Measurements from ENCODE around the gene HIGD2B.
"Not testable (repeated sequence)": the region's sequence is repeated elsewhere in the genome, so short reads cannot be mapped to it uniquely, and the experiment has no call there.

Gene HIGD2B

GRCh38 chr15:72676838-72677237 lies 9.1 kb downstream of the HIGD2B start:
- no peak for DNase-seq (ENCODE audit: low read depth)

GRCh38 chr15:72671525-72671924 lies 14.5 kb downstream of the HIGD2B start:
- DNase-seq (ENCODE audit: low read depth): no peak

- DNase-seq (ENCODE audit: low read depth): peak; percentile 6
These were observed 15.2 kb downstream of the HIGD2B start for GRCh38 chr15:72670656-72671352.

GRCh38 chr15:72669803-72670202 lies 16.2 kb downstream of the HIGD2B start:
- not testable (repeated sequence) for DNase-seq (ENCODE audit: low read depth)

GRCh38 chr15:72665706-72666105 lies 20.3 kb downstream of the HIGD2B start:
- not testable (repeated sequence) for DNase-seq (ENCODE audit: low read depth)

- DNase-seq (ENCODE audit: low read depth): not testable (repeated sequence)
These were observed 22.1 kb downstream of the HIGD2B start for GRCh38 chr15:72663931-72664330.

GRCh38 chr15:72661081-72661480 lies 24.9 kb downstream of the HIGD2B start:
- DNase-seq (ENCODE audit: low read depth): not testable (repeated sequence)

- not testable (repeated sequence) for DNase-seq (ENCODE audit: low read depth)
These were observed 30.0 kb downstream of the HIGD2B start for GRCh38 chr15:72656014-72656413.

GRCh38 chr15:72654397-72654796 lies 31.6 kb downstream of the HIGD2B start, which contains the start of gene GOLGA6B:
TSS of gene GOLGA6B (plus strand) at chr15:72654697. CDS start at chr15:72654738, 41 bp downstream.
- not testable (repeated sequence) for DNase-seq (ENCODE audit: low read depth)

GRCh38 chr15:72648631-72649253 lies 37.2 kb downstream of the HIGD2B start:
- DNase-seq (ENCODE audit: low read depth): not testable (repeated sequence)

- DNase-seq (ENCODE audit: low read depth): not testable (repeated sequence)
These were observed 43.7 kb downstream of the HIGD2B start for GRCh38 chr15:72642271-72642670.

- not testable (repeated sequence) for DNase-seq (ENCODE audit: low read depth)
These were observed 46.1 kb downstream of the HIGD2B start for GRCh38 chr15:72639759-72640483.

- DNase-seq (ENCODE audit: low read depth): peak; percentile 4
These were observed 49.3 kb downstream of the HIGD2B start for GRCh38 chr15:72636519-72637282.

- DNase-seq (ENCODE audit: low read depth): not testable (repeated sequence)
These were observed 56.9 kb downstream of the HIGD2B start for GRCh38 chr15:72629068-72629570.

- DNase-seq (ENCODE audit: low read depth): not testable (repeated sequence)
These were observed 57.5 kb downstream of the HIGD2B start for GRCh38 chr15:72628249-72629067.

- not testable (repeated sequence) for DNase-seq (ENCODE audit: low read depth)
These were observed 59.8 kb downstream of the HIGD2B start for GRCh38 chr15:72626153-72626552.

Data from non-pigmented ciliary epithelial cell (primary cell).